Neural cell (in vitro differentiated cells): ENCODE results near the gene LIN9. TPM values are rescaled to one million over a fixed set of nuclear protein-coding genes. Genes with fewer than 3 reads are reported as not detected.

Source experiments
- H2AFZ ChIP-seq: fragments of 200-600, 300-800 bp; sonication (generic), shearing (Covaris generic); 2 replicates; pipeline ENCODE4 v1.6.0; 2014; ENCODE audit warnings: low read depth, mild to moderate bottlenecking, antibody characterized with exemption, low read length, moderate library complexity
- H3F3A ChIP-seq: fragments of 200-600 bp; shearing (Covaris generic); 2 replicates; pipeline ENCODE4 v1.6.1; 2016; ENCODE audit warnings: mild to moderate bottlenecking, moderate library complexity, mixed read lengths, antibody characterized with exemption, low read length; ENCODE audit not compliant: insufficient read depth, poor library complexity, severe bottlenecking
- H3K27ac ChIP-seq: fragments of 200-600, 300-800 bp; sonication (generic), shearing (Covaris generic); 2 replicates; pipeline ENCODE4 v1.5.1; 2014; ENCODE audit warnings: mild to moderate bottlenecking, low read length, moderate library complexity
- H3K27me3 ChIP-seq: fragments of 300-800, 200-600 bp; sonication (generic), shearing (Covaris generic); 2 replicates; pipeline ENCODE4 v1.6.0; 2014; ENCODE audit warnings: mild to moderate bottlenecking, low read depth, low read length, moderate library complexity; ENCODE audit not compliant: insufficient read depth
- H3K36me3 ChIP-seq: fragments of 300-800, 200-600 bp; sonication (generic), shearing (Covaris generic); 2 replicates; pipeline ENCODE4 v1.5.1; 2014; ENCODE audit warnings: mild to moderate bottlenecking, antibody characterized with exemption, low read length, moderate library complexity; ENCODE audit not compliant: insufficient read depth
- H3K4me2 ChIP-seq: fragments of 300-800, 200-600 bp; sonication (generic), shearing (Covaris generic); 2 replicates; pipeline ENCODE4 v1.6.0; 2014; ENCODE audit warnings: mild to moderate bottlenecking, low read length
- H3K4me3 ChIP-seq: fragments of 300-800, 200-600 bp; sonication (generic), shearing (Covaris generic); 2 replicates; pipeline ENCODE4 v1.5.1; 2014; ENCODE audit warnings: mild to moderate bottlenecking, low read length, moderate library complexity
- H3K79me2 ChIP-seq: fragments of 200-600 bp; shearing (Covaris generic); replicated peaks from 2 replicates; pipeline ENCODE4 v1.6.0; 2014; ENCODE audit warnings: mild to moderate bottlenecking, low read length, moderate library complexity; ENCODE audit not compliant: insufficient read depth
- H3K9ac ChIP-seq: fragments of 300-800, 200-600 bp; sonication (generic), shearing (Covaris generic); 2 replicates; pipeline ENCODE4 v1.6.1; 2016; ENCODE audit warnings: mild to moderate bottlenecking, low read length, mixed read lengths
- H3K9me2 ChIP-seq: fragments of 200-600 bp; shearing (Covaris generic); 2 replicates; pipeline ENCODE4 v1.6.1; 2016; ENCODE audit warnings: mild to moderate bottlenecking, low read length, mixed read lengths; ENCODE audit not compliant: insufficient read depth
- H3K9me3 ChIP-seq: fragments of 200-600, 300-800 bp; sonication (generic), shearing (Covaris generic); 2 replicates; pipeline ENCODE4 v1.6.1; 2016; ENCODE audit warnings: mild to moderate bottlenecking, mixed run types, low read length, moderate library complexity, mixed read lengths
- H4K20me1 ChIP-seq: fragments of 200-600 bp; shearing (Covaris generic); 2 replicates; pipeline ENCODE4 v1.6.1; 2016; ENCODE audit warnings: mild to moderate bottlenecking, mixed run types; ENCODE audit not compliant: insufficient read depth
- CTCF ChIP-seq: fragments of 450-650 bp; IDR thresholded peaks from 2 replicates; pipeline ENCODE4 v1.5.1; 2014; ENCODE audit warnings: antibody characterized with exemption, mild to moderate bottlenecking, moderate library complexity; ENCODE audit not compliant: poor library complexity, severe bottlenecking
- EP300 ChIP-seq: fragments of 450-650 bp; conservative IDR thresholded peaks from 2 replicates; pipeline ENCODE4 v1.6.1; 2014; ENCODE audit warnings: antibody characterized with exemption, mild to moderate bottlenecking, moderate library complexity; ENCODE audit not compliant: poor library complexity, severe bottlenecking
- EZH2 ChIP-seq: fragments of 200-600, 300-800 bp; shearing (Covaris generic), sonication (generic); IDR thresholded peaks from 2 replicates; pipeline ENCODE4 v1.6.1; 2014; ENCODE audit warnings: antibody characterized with exemption, low read length, borderline replicate concordance, mild to moderate bottlenecking; ENCODE audit not compliant: insufficient read depth, poor library complexity, severe bottlenecking
- MXI1 ChIP-seq: fragments of 450-650 bp; conservative IDR thresholded peaks from 2 replicates; pipeline ENCODE4 v1.6.1; 2014; ENCODE audit warnings: antibody characterized with exemption, mild to moderate bottlenecking; ENCODE audit not compliant: poor library complexity, severe bottlenecking
- POLR2AphosphoS5 ChIP-seq: IDR thresholded peaks from 2 replicates; pipeline ENCODE4 v1.6.1; 2012
- RAD21 ChIP-seq: fragments of 450-650 bp; conservative IDR thresholded peaks from 2 replicates; pipeline ENCODE4 v1.6.1; 2014; ENCODE audit warnings: antibody characterized with exemption, mild to moderate bottlenecking, moderate library complexity
- REST ChIP-seq: IDR thresholded peaks from 2 replicates; pipeline ENCODE4 v1.6.1; 2012; ENCODE audit warnings: borderline replicate concordance
- SMC3 ChIP-seq: fragments of 450-650 bp; conservative IDR thresholded peaks from 2 replicates; pipeline ENCODE4 v1.6.1; 2014; ENCODE audit warnings: antibody characterized with exemption, mild to moderate bottlenecking, moderate library complexity; ENCODE audit not compliant: poor library complexity
- TAF1 ChIP-seq: IDR thresholded peaks from 2 replicates; pipeline ENCODE4 v1.6.1; 2012; ENCODE audit warnings: low read depth
- polyA plus RNA-seq: library from polyadenylated mRNA; depleted of rRNA; stranded (reverse); fragments of >200 nt; gene quantifications from 2 replicates; pipeline ENCODE4 v1.2.3, GENCODE V29; 2014

The LIN9 gene
- polyA plus RNA-seq, 1 donor from 2014 or later: 11.9 TPM

GRCh38 chr1:226292874-226293552 is 16.0 kb downstream of the LIN9 start:
- H3K36me3 ChIP-seq: no peaks in the 10 kb centered on the region

GRCh38 chr1:226287587-226287986 is 21.4 kb downstream of the LIN9 start:
- no peaks in the 10 kb centered on the region for H3F3A ChIP-seq
- H2AFZ ChIP-seq: no peak overlapping the region
- no peaks in the 10 kb centered on the region for H3K36me3 ChIP-seq
- no peak overlapping the region for H3K4me2 ChIP-seq
- H4K20me1 ChIP-seq: no peaks in the 10 kb centered on the region
- no peaks in the 10 kb centered on the region for H3K9me3 ChIP-seq
- no peaks in the 10 kb centered on the region for H3K27me3 ChIP-seq
- H3K9me2 ChIP-seq: no peaks in the 10 kb centered on the region
- no peak overlapping the region for H3K9ac ChIP-seq
- H3K27ac ChIP-seq: no peak overlapping the region
- H3K79me2 ChIP-seq: no peaks in the 10 kb centered on the region
- H3K4me3 ChIP-seq: no peak overlapping the region
- no peak for TF ChIP-seq SMC3
- TF ChIP-seq TAF1: no peak
- TF ChIP-seq POLR2AphosphoS5: no peak
- TF ChIP-seq EP300: no peak
- no peak for TF ChIP-seq CTCF
- TF ChIP-seq MXI1: no peak
- no peak for TF ChIP-seq EZH2
- no peak for TF ChIP-seq RAD21

More at GRCh38 chr1:226292874-226293552, 16.0 kb downstream of the LIN9 start:
- H3F3A ChIP-seq: no peaks in the 10 kb centered on the region
- H3K9me2 ChIP-seq: no peaks in the 10 kb centered on the region
- H2AFZ ChIP-seq: no peak overlapping the region
- no peak overlapping the region for H3K9ac ChIP-seq
- H3K79me2 ChIP-seq: no peaks in the 10 kb centered on the region
- TF ChIP-seq SMC3 (no peak), MXI1 (no peak), TAF1 (no peak), CTCF (no peak), REST (no peak), POLR2AphosphoS5 (no peak), RAD21 (no peak), EP300 (no peak), EZH2 (no peak)
- no peak overlapping the region for H3K27ac ChIP-seq
- H3K9me3 ChIP-seq: no peaks in the 10 kb centered on the region
- no peaks in the 10 kb centered on the region for H3K27me3 ChIP-seq
- H4K20me1 ChIP-seq: no peaks in the 10 kb centered on the region
- no peak overlapping the region for H3K4me3 ChIP-seq
- no peak overlapping the region for H3K4me2 ChIP-seq
